Activated CD4-positive, alpha-beta T cell treated with anti-CD3 and anti-CD28 coated beads for 4 hours (primary cell): ENCODE measurements around the gene ZNF207.
"Not testable (repeated sequence)": the region's sequence is repeated elsewhere in the genome, so short reads cannot be mapped to it uniquely, and the experiment has no call there.

ENCODE experiments used
- DNase-seq, 2 donors: peaks; one replicate each; pipeline ENCODE4 v3.0.0-alpha.2; 2020

ZNF207 gene

GRCh38 chr17:32388613-32389459 is 38.9 kb downstream of the ZNF207 start:
- DNase-seq, result no peak

DNA sequence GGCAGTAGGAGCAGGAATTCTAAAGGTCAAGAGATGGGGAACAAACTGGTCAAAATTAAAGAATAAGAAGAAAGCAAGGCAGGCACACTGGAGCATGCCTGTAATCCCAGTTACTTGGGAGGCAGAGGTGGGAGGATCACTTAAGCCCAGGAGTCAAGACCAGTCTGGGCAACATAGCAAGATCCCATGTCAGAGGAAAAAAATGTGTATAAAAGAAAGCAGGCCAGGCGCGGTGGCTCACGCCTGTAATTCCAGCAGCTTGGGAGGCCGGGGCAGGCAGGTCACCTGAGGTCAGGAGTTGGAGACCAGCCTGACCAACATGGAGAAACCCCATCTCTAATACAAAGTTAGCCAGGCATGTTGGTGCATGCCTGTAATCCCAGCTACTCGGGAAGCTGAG is 43.9 kb downstream of the ZNF207 start:
- no peak for DNase-seq

GRCh38 chr17:32396343-32396742 is 46.4 kb downstream of the ZNF207 start:
- no peak for DNase-seq

GRCh38 chr17:32398946-32399345 is 49.0 kb downstream of the ZNF207 start:
- no peak for DNase-seq

- not testable (repeated sequence) for DNase-seq
Observed at GRCh38 chr17:32410085-32410484, 60.1 kb downstream of the ZNF207 start.

GRCh38 chr17:32426894-32427293 is 76.9 kb downstream of the ZNF207 start:
- DNase-seq, result no peak

DNA sequence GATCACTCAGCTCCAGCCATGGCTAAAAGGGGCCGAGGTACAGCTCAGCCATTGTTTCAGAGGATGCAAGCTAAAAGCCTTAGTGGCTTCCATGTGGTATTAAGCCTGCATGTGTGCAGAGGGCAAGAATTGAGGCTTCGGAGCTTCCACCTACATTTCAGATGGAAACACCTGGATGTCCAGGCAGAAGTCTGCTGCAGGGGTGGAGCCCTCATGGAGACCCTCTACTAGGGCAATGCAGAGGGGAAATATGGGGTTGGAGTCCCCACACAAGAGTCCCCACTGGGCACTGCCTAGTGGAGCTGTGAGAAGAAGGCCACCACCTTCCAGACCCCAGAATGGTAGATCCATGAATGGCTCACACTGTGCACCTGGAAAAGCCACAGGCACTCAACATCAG is 79.6 kb downstream of the ZNF207 start:
- no peak for DNase-seq
